Parathyroid adenoma (tissue), 2 donors: ENCODE measurements around the gene ADCY10.

Experiments
- H2AFZ ChIP-seq: fragments of 300-600 bp; sonication (generic); one replicate; pipeline ENCODE4 v1.7.0; 2017; ENCODE audit warnings: antibody characterized with exemption, mild to moderate bottlenecking
- H3K27ac ChIP-seq: fragments of 300-600 bp; sonication (generic); one replicate; pipeline ENCODE4 v1.7.0; 2017
- H3K27me3 ChIP-seq: fragments of 300-600 bp; sonication (generic); one replicate; pipeline ENCODE4 v1.7.0; 2017; ENCODE audit warnings: low read length; ENCODE audit not compliant: control insufficient read depth, insufficient read depth
- H3K36me3 ChIP-seq: fragments of 300-600 bp; sonication (generic); one replicate; pipeline ENCODE4 v1.7.0; 2017; ENCODE audit warnings: low read length; ENCODE audit not compliant: control insufficient read depth, insufficient read depth
- H3K4me1 ChIP-seq: fragments of 300-600 bp; sonication (generic); one replicate; pipeline ENCODE4 v1.7.0; 2017; ENCODE audit warnings: control low read depth
- H3K4me2 ChIP-seq: fragments of 300-600 bp; sonication (generic); one replicate; pipeline ENCODE4 v1.7.0; 2017; ENCODE audit warnings: low read length
- H3K4me3 ChIP-seq: fragments of 300-600 bp; sonication (generic); one replicate; pipeline ENCODE4 v1.7.0; 2017; ENCODE audit warnings: low read depth, low read length
- H3K79me2 ChIP-seq: fragments of 300-600 bp; sonication (generic); one replicate; pipeline ENCODE4 v1.7.0; 2017; ENCODE audit warnings: control low read depth
- H3K9ac ChIP-seq: fragments of 300-600 bp; sonication (generic); one replicate; pipeline ENCODE4 v1.7.0; 2017; ENCODE audit warnings: mild to moderate bottlenecking
- H3K9me3 ChIP-seq: fragments of 300-600 bp; sonication (generic); one replicate; pipeline ENCODE4 v1.7.0; 2017; ENCODE audit warnings: low read length; ENCODE audit not compliant: control insufficient read depth
- CTCF ChIP-seq: fragments of 300-600 bp; sonication (generic); IDR thresholded peaks from one replicate; pipeline ENCODE4 v1.7.0; 2017; ENCODE audit warnings: antibody characterized with exemption, mild to moderate bottlenecking
- donor health status: primary hyperparathyroidism.

ADCY10 gene

GRCh38 chr1:167927046-167927754, 13.3 kb upstream of the ADCY10 start:
- Histone ChIP-seq H3K27me3 (no peaks in the 10 kb centered on the region), H3K27ac (no peak overlapping the region), H3K4me3 (no peak overlapping the region), H3K4me2 (no peak overlapping the region), H3K4me1 (no peaks in the 10 kb centered on the region), H3K9me3 (no peaks in the 10 kb centered on the region), H2AFZ (no peak overlapping the region), H3K79me2 (peaks cover 16% of the 10 kb centered on the region), H3K9ac (no peak overlapping the region), H3K36me3 (no peaks in the 10 kb centered on the region)
- no peak for TF ChIP-seq CTCF

- TF ChIP-seq CTCF: no peak
- Histone ChIP-seq H3K4me1 (no peaks in the 10 kb centered on the region), H3K27me3 (no peaks in the 10 kb centered on the region), H3K9me3 (no peaks in the 10 kb centered on the region), H3K36me3 (no peaks in the 10 kb centered on the region), H3K79me2 (peaks cover 16% of the 10 kb centered on the region), H3K4me3 (no peak overlapping the region), H3K9ac (no peak overlapping the region), H2AFZ (no peak overlapping the region), H3K4me2 (no peak overlapping the region), H3K27ac (no peak overlapping the region)
Measured at GRCh38 chr1:167926486-167926997, 12.6 kb upstream of the ADCY10 start.

- H3K79me2 ChIP-seq: peaks cover 10% of the 10 kb centered on the region
- no peaks in the 10 kb centered on the region for H3K27me3 ChIP-seq
- no peak overlapping the region for H2AFZ ChIP-seq
- no peak overlapping the region for H3K4me3 ChIP-seq
- H3K9me3 ChIP-seq: no peaks in the 10 kb centered on the region
- no peaks in the 10 kb centered on the region for H3K36me3 ChIP-seq
- H3K9ac ChIP-seq: no peak overlapping the region
- H3K4me2 ChIP-seq: no peak overlapping the region
- H3K4me1 ChIP-seq: no peaks in the 10 kb centered on the region
- no peak for TF ChIP-seq CTCF
- H3K27ac ChIP-seq: no peak overlapping the region
Measured at GRCh38 chr1:167924543-167925231, 10.8 kb upstream of the ADCY10 start.

GRCh38 chr1:167924102-167924501, 10.2 kb upstream of the ADCY10 start:
- Histone ChIP-seq H3K27me3 (no peaks in the 10 kb centered on the region), H3K36me3 (no peaks in the 10 kb centered on the region), H3K9me3 (no peaks in the 10 kb centered on the region), H3K4me2 (no peak overlapping the region), H3K4me3 (no peak overlapping the region), H2AFZ (no peak overlapping the region), H3K79me2 (peaks cover 8% of the 10 kb centered on the region), H3K9ac (no peak overlapping the region), H3K4me1 (no peaks in the 10 kb centered on the region), H3K27ac (no peak overlapping the region)
- TF ChIP-seq CTCF: no peak
